K562 (cell line): ENCODE data around the gene SPTBN2. TPM values are rescaled to one million over a fixed set of nuclear protein-coding genes. Genes with fewer than 3 reads are reported as not detected.

ENCODE experiments used
- CHAMP1 ChIP-seq: fragments of 450-650 bp; IDR thresholded peaks from 2 replicates; pipeline ENCODE4 v1.6.1; 2016; ENCODE audit warnings: mild to moderate bottlenecking
- CTCF ChIP-seq, 3 experiments: IDR thresholded peaks in 2 of 3; conservative IDR thresholded peaks in 1 of 3; 2 replicates each; pipeline ENCODE4 v1.5.1; 2011 to 2012; ENCODE audit warnings: low read length in 3 of 3, mild to moderate bottlenecking in 3 of 3, control low read depth in 2 of 3, improper control_type of control experiment in 1 of 3, inconsistent platforms in 1 of 3, low read depth in 1 of 3, mixed read lengths in 1 of 3, moderate library complexity in 1 of 3; ENCODE audit not compliant: insufficient read depth in 2 of 3
- ETV5 ChIP-seq: sonication (generic); formaldehyde crosslinking; IDR thresholded peaks from 2 replicates; pipeline ENCODE4 v1.4.0; 2020; ENCODE audit warnings: low read depth, mild to moderate bottlenecking, missing genetic modification reagents
- FOXA3 ChIP-seq, 2 experiments: fragments of 450-650 bp in 1 of 2; sonication (generic) in 1 of 2; formaldehyde crosslinking; IDR thresholded peaks in 1 of 2; conservative IDR thresholded peaks in 1 of 2; 2 replicates each; pipeline versions ENCODE4 v1.4.0 to v1.8.0; 2020 to 2022; ENCODE audit warnings: mild to moderate bottlenecking in 2 of 2, missing genetic modification reagents in 1 of 2
- FOXJ2 ChIP-seq: fragments of 200-800 bp; sonication (Bioruptor generic); IDR thresholded peaks from 2 replicates; pipeline ENCODE4 v1.6.1; 2016; ENCODE audit warnings: missing genetic modification characterization, missing compliant biosample characterization
- HDAC1 ChIP-seq, 2 experiments: fragments of 450-650 bp; IDR thresholded peaks; 2 replicates each; pipeline ENCODE4 v1.6.1; 2016 to 2017; ENCODE audit warnings: inconsistent platforms in 1 of 2, mild to moderate bottlenecking in 1 of 2, moderate library complexity in 1 of 2
- ILF3 ChIP-seq: fragments of 450-650 bp; IDR thresholded peaks from 2 replicates; pipeline ENCODE4 v1.6.1; 2018; ENCODE audit warnings: antibody characterized with exemption, mild to moderate bottlenecking, moderate library complexity, borderline replicate concordance
- MTA3 ChIP-seq: fragments of 450-650 bp; formaldehyde crosslinking; IDR thresholded peaks from 2 replicates; pipeline ENCODE4 v1.6.1; 2017; ENCODE audit warnings: mild to moderate bottlenecking, borderline replicate concordance
- POLR2G ChIP-seq: fragments of 200-400 bp; formaldehyde crosslinking; IDR thresholded peaks from 2 replicates; pipeline ENCODE4 v1.6.1; 2017; ENCODE audit warnings: low read depth, mild to moderate bottlenecking, antibody characterized with exemption, low read length, moderate library complexity
- RBM14 ChIP-seq: fragments of 200-400 bp; formaldehyde crosslinking; IDR thresholded peaks from 2 replicates; pipeline ENCODE4 v1.6.1; 2018; ENCODE audit warnings: low read depth, mild to moderate bottlenecking, low read length, moderate library complexity, borderline replicate concordance; ENCODE audit not compliant: insufficient read depth
- USF2 ChIP-seq: sonication (generic); formaldehyde crosslinking; IDR thresholded peaks from 2 replicates; pipeline ENCODE4 v1.5.0; 2020; ENCODE audit warnings: missing genetic modification reagents
- ZBTB1 ChIP-seq: sonication (generic); formaldehyde crosslinking; IDR thresholded peaks from 2 replicates; pipeline ENCODE4 v1.8.1; 2023; ENCODE audit warnings: missing genetic modification reagents, low read depth, mild to moderate bottlenecking, borderline replicate concordance
- ZBTB2 ChIP-seq: fragments of 450-650 bp; IDR thresholded peaks from 2 replicates; pipeline ENCODE4 v1.6.1; 2016; ENCODE audit warnings: antibody characterized with exemption
- ZNF609 ChIP-seq: sonication (generic); formaldehyde crosslinking; IDR thresholded peaks from 2 replicates; pipeline ENCODE4 v1.8.1; 2023; ENCODE audit warnings: missing genetic modification reagents, mild to moderate bottlenecking, borderline replicate concordance
- ZNF785 ChIP-seq: fragments of 250-450 bp; sonication (Bioruptor Pico); IDR thresholded peaks from 2 replicates; pipeline ENCODE4 v1.4.0; 2020; ENCODE audit warnings: mild to moderate bottlenecking
- polyA plus RNA-seq, 8 experiments: library from polyadenylated mRNA; depleted of rRNA in 4 of 8; stranded (reverse) in 5 of 8; unstranded in 3 of 8; fragments of >200 nt; fragmentation: Nextera tagmentation in 2 of 8; fragmentation: Illumina TruSeq in 1 of 8; extraction: Ambion mirVana in 2 of 8; extraction: Trizol in 1 of 8; gene quantifications; 2 replicates each; pipeline versions ENCODE4 v1.2.1 to v1.2.3, GENCODE V29; 2011 to 2014; ENCODE audit warnings: inconsistent platforms in 1 of 8, missing spikeins in 1 of 8
- total RNA-seq, 7 experiments: library from RNA; depleted of rRNA in 6 of 7; stranded (reverse); fragments of >200 nt in 6 of 7; fragmentation: Illumina TruSeq in 2 of 7; extraction: Trizol in 2 of 7; gene quantifications; 2 replicates each; pipeline versions ENCODE4 v1.2.1 to v1.2.3, GENCODE V29; 2011 to 2021; ENCODE audit warnings: low replicate concordance in 1 of 7

SPTBN2 gene
- total and polyA plus RNA-seq, 9 of the 15 experiments (the other 6 are each of a cell fraction or from before 2014, with no cell fraction given): 0.38 to 56.5 (median 19.7) TPM

GRCh38 chr11:66728693-66729385 lies at the start of gene SPTBN2 (continued):
- TF ChIP-seq MTA3 (no peak), ZNF609 (CRISPR knock-in tag) (no peak), CTCF (IDR thresholded peaks at IDR 0.05 in 2 of 3, conservative IDR thresholded peaks at IDR 0.05 in 1 of 3; ENCODE audit: insufficient read depth in 2 of 3, low read depth in 1 of 3, low read length in 3 of 3) (no peak), ZBTB2 (no peak), ILF3 (no peak), RBM14 (no peak), ZNF785 (CRISPR knock-in tag) (no peak), FOXJ2 (tag) (no peak), CHAMP1 (no peak), ZBTB1 (CRISPR knock-in tag) (no peak), ETV5 (no peak), HDAC1 (IDR thresholded peaks at IDR 0.05) (peak in 1 of 2 experiments; percentile 63; a peak in 1 of 4 replicates), FOXA3 (CRISPR knock-in tag; conservative IDR thresholded peaks at IDR 0.05 in 1 of 2, IDR thresholded peaks at IDR 0.05 in 1 of 2) (no peak), POLR2G (no peak), USF2 (CRISPR knock-in tag) (no peak)
